Neuronal stem cell (in vitro differentiated cells): ENCODE measurements around the gene TMEM63A.

ENCODE experiments used
- DNase-seq: peaks from one replicate; pipeline ENCODE4 v3.0.0-alpha.2; 2013; ENCODE audit warnings: low spot score
- H2AFZ ChIP-seq: one replicate; pipeline ENCODE4 v1.6.1; 2013; ENCODE audit warnings: mild to moderate bottlenecking, low read length, inconsistent platforms
- H2AK5ac ChIP-seq: 2 replicates; pipeline ENCODE4 v1.6.1; 2013; ENCODE audit warnings: low read depth, mild to moderate bottlenecking, inconsistent platforms, low read length, moderate library complexity, mixed read lengths
- H2BK120ac ChIP-seq: 2 replicates; pipeline ENCODE4 v1.6.1; 2013; ENCODE audit warnings: low read depth, mild to moderate bottlenecking, inconsistent platforms, low read length, moderate library complexity, mixed read lengths
- H2BK12ac ChIP-seq: one replicate; pipeline ENCODE4 v1.6.1; 2013; ENCODE audit warnings: low read length, inconsistent platforms
- H2BK15ac ChIP-seq: 2 replicates; pipeline ENCODE4 v1.6.1; 2013; ENCODE audit warnings: mild to moderate bottlenecking, low read length, inconsistent platforms, mixed read lengths
- H2BK5ac ChIP-seq: one replicate; pipeline ENCODE4 v1.6.1; 2013; ENCODE audit warnings: inconsistent platforms, mild to moderate bottlenecking, low read length, moderate library complexity
- H3K14ac ChIP-seq: one replicate; pipeline ENCODE4 v1.6.1; 2013; ENCODE audit warnings: low read length, inconsistent platforms
- H3K18ac ChIP-seq: 2 replicates; pipeline ENCODE4 v1.6.1; 2013; ENCODE audit warnings: low read length, inconsistent platforms
- H3K23ac ChIP-seq: 2 replicates; pipeline ENCODE4 v1.6.1; 2013; ENCODE audit warnings: low read depth, mild to moderate bottlenecking, mixed read lengths, low read length, inconsistent platforms; ENCODE audit not compliant: poor library complexity
- H3K27ac ChIP-seq: replicated peaks from 3 replicates; pipeline ENCODE4 v1.5.1; 2013; ENCODE audit warnings: low read length, inconsistent platforms
- H3K27me3 ChIP-seq, 3 experiments: 2 replicates each; pipeline ENCODE4 v1.6.1; 2013; ENCODE audit warnings: low read length in 3 of 3, mild to moderate bottlenecking in 2 of 3, inconsistent platforms in 1 of 3, low read depth in 1 of 3, mixed read lengths in 1 of 3, moderate library complexity in 1 of 3; ENCODE audit not compliant: control insufficient read depth in 3 of 3, insufficient read depth in 3 of 3
- H3K36me3 ChIP-seq, 2 donors: replicated peaks in 1 of 2; 2 replicates each; pipeline ENCODE4 v1.6.1; 2013; ENCODE audit warnings: low read length in 2 of 2; ENCODE audit not compliant: control insufficient read depth in 2 of 2, insufficient read depth in 2 of 2
- H3K4ac ChIP-seq: 2 replicates; pipeline ENCODE4 v1.6.1; 2013; ENCODE audit warnings: inconsistent platforms, mild to moderate bottlenecking, low read length, moderate library complexity
- H3K4me1 ChIP-seq, 2 donors: 1 replicate in 1 of 2; 2 replicates in 1 of 2; pipeline ENCODE4 v1.6.1; 2013; ENCODE audit warnings: low read length in 2 of 2, low read depth in 1 of 2; ENCODE audit not compliant: control insufficient read depth in 2 of 2, insufficient read depth in 1 of 2
- H3K4me2 ChIP-seq: one replicate; pipeline ENCODE4 v1.6.1; 2013; ENCODE audit warnings: mild to moderate bottlenecking, low read length, inconsistent platforms; ENCODE audit not compliant: insufficient read depth, poor library complexity, severe bottlenecking
- H3K4me3 ChIP-seq, 2 donors: 2 replicates each; pipeline ENCODE4 v1.5.1; 2013; ENCODE audit warnings: low read length in 2 of 2, mild to moderate bottlenecking in 2 of 2, inconsistent platforms in 1 of 2, moderate library complexity in 1 of 2
- H3K79me1 ChIP-seq: one replicate; pipeline ENCODE4 v1.6.1; 2013; ENCODE audit warnings: low read depth, mild to moderate bottlenecking, inconsistent platforms, low read length, moderate library complexity
- H3K9ac ChIP-seq: one replicate; pipeline ENCODE4 v1.6.1; 2013; ENCODE audit warnings: mild to moderate bottlenecking, low read depth, low read length, inconsistent platforms; ENCODE audit not compliant: poor library complexity
- H3K9me3 ChIP-seq, 2 donors: replicated peaks in 1 of 2; 2 replicates each; pipeline versions ENCODE3 to v1.6.1; 2013; ENCODE audit warnings: low read length in 2 of 2, mild to moderate bottlenecking in 2 of 2, inconsistent platforms in 1 of 2, low read depth in 1 of 2, mixed read lengths in 1 of 2, moderate library complexity in 1 of 2; ENCODE audit not compliant: control insufficient read depth in 2 of 2, insufficient read depth in 1 of 2
- H4K8ac ChIP-seq: one replicate; pipeline ENCODE4 v1.6.1; 2013; ENCODE audit warnings: low read depth, mild to moderate bottlenecking, inconsistent platforms, low read length, moderate library complexity
- H4K91ac ChIP-seq: one replicate; pipeline ENCODE4 v1.6.1; 2013; ENCODE audit warnings: low read length, low read depth, mild to moderate bottlenecking, inconsistent platforms; ENCODE audit not compliant: poor library complexity
- WGBS, 2 donors: extraction: QIAGEN DNeasy Blood & Tissue Kit; methylation state at CpG; one replicate each; pipeline ENCODE4 v1.1.7; 2013; ENCODE audit warnings: missing lambda C conversion rate in 2 of 2, mixed read lengths in 1 of 2; ENCODE audit not compliant: insufficient read length in 2 of 2, insufficient replicate concordance in 1 of 2; ENCODE audit errors: extremely low coverage in 2 of 2; 5-methylcytosine and 5-hydroxymethylcytosine counted together

Gene TMEM63A

DNA sequence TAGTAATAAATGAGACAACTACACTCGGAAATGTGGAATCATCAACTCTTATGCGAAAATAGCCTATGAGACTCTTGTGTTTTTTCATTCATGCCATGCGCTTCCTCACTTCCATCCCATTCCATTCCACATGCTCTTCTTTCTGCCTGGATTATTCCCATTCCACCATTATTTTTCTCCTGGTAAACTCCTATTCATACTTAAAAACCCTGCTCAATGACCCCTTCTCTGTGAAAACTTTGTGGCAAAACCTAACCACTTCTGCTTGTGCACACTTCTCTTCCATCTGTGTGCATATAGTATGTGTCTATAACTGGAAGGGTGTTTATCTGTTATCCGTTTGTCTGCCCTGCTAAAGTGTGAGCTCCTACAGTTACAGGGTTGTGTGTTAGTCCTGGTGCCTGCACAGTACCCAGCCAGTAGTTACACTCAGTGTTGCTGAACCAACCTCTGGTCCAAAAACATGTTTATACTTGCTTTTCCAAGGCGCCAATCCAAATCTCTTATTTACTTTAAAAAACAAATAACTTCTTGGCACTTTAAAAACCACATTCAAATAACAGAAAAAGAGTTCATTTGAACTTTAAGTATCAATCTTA is 61.6 kb downstream of the TMEM63A start:
- Histone ChIP-seq H3K18ac (no peak overlapping the region), H2AK5ac (no peak overlapping the region), H3K4me2 (no peak overlapping the region), H2BK15ac (no peak overlapping the region), H3K79me1 (peaks cover 2% of the 10 kb centered on the region), H2BK12ac (no peak overlapping the region), H3K9me3 (no peaks in the 10 kb centered on the region), H3K9ac (no peak overlapping the region), H3K27ac (no peak overlapping the region), H2AFZ (no peak overlapping the region), H3K4ac (no peak overlapping the region), H3K23ac (no peak overlapping the region), H3K36me3 (peaks cover 0 to 6% of the 10 kb centered on the region in 2 donors), H3K4me1 (peaks cover 8 to 27% of the 10 kb centered on the region in 2 donors), H4K91ac (no peak overlapping the region), H3K4me3 (no peak overlapping the region), H4K8ac (no peak overlapping the region), H2BK120ac (no peak overlapping the region), H3K27me3 (no peaks in the 10 kb centered on the region), H3K14ac (no peak overlapping the region), H2BK5ac (no peak overlapping the region)
- DNase-seq, result no peak
- WGBS, 2 donors, result no CpG with 5 or more reads among the region's 5 CpGs

DNA sequence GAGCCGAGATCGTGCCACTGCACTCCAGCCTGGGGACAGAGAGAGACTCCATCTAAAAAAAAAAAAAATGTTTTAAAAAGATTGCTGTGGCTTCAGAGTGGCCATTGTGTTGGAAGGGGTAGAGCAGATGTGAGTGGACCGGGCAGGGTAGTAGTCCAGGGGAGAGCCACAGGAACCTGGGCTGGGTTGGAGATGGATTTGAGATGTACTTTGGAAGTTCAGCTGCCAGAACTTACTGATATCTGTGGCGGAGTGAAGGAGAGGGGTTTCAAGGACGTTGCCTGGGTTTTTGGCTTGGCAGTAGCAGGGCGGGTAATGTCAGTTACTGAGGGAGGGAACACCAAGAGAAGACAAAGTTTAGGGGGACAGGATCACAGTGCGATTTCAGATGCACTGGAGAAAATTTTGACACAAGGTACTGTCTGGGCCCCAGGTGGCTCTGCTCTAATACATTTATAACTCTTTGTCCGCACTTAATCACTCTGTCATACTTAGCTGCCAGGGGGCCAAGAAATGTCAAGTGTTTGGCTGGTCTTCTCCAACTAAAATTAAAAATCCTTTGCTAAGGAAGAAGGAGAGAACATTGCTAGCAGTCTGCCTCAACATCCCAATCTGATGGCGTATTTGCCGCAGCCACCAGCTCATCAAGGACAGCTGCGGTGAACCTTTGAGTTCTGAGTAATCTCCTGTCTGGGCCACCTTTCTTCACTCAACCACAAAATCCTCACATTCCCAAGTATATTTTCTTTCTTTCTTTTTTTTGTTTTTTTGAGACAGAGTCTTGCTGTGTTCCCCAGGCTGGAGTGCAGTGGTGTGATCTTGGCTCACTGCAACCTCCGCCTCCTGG is 62.6 kb downstream of the TMEM63A start:
- Histone ChIP-seq H3K4me3 (no peak overlapping the region), H3K36me3 (peaks cover 0 to 6% of the 10 kb centered on the region in 2 donors), H2BK5ac (no peak overlapping the region), H3K4me1 (peaks cover 6 to 25% of the 10 kb centered on the region in 2 donors), H3K79me1 (peaks cover 2% of the 10 kb centered on the region), H3K23ac (no peak overlapping the region), H3K27ac (no peak overlapping the region), H3K27me3 (no peaks in the 10 kb centered on the region), H3K18ac (no peak overlapping the region), H4K8ac (no peak overlapping the region), H2BK120ac (no peak overlapping the region), H3K9me3 (no peaks in the 10 kb centered on the region), H3K14ac (no peak overlapping the region), H2AK5ac (no peak overlapping the region), H3K4me2 (no peak overlapping the region), H2BK15ac (no peak overlapping the region), H3K4ac (no peak overlapping the region), H2AFZ (no peak overlapping the region), H3K9ac (no peak overlapping the region), H2BK12ac (no peak overlapping the region), H4K91ac (no peak overlapping the region)
- no CpG with 5 or more reads among the region's 12 CpGs for WGBS, 2 donors
- no peak for DNase-seq

DNA sequence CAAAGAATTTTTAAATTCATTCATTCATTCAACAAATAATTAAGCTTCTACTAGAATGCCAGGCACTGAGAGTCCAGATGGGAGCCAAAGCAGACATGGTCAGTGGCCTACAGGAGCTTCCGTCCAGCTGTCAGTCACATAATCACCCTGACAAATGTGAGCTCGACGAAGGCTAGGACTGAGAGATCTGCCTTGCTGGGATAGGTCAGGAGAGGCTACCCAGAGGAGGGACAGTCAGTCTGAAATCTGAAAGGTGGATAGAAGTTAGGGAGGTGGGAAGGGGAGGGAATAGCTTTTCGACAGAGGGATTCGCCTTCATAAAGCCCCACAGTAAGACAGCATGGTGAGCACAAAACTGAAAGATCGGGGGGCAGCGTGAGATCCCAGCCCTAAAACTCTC is 64.0 kb downstream of the TMEM63A start:
- no peak overlapping the region for H3K9ac ChIP-seq
- H3K14ac ChIP-seq, result no peak overlapping the region
- no peak overlapping the region for H3K4ac ChIP-seq
- H3K36me3 ChIP-seq, result peaks cover 0 to 6% of the 10 kb centered on the region in 2 donors
- H3K23ac ChIP-seq, result no peak overlapping the region
- H3K79me1 ChIP-seq, result no peaks in the 10 kb centered on the region
- no peak overlapping the region for H4K91ac ChIP-seq
- peaks cover 10 to 25% of the 10 kb centered on the region in 2 donors for H3K4me1 ChIP-seq
- no peak overlapping the region for H2BK15ac ChIP-seq
- no peak overlapping the region for H3K18ac ChIP-seq
- H4K8ac ChIP-seq, result no peak overlapping the region
- H3K27me3 ChIP-seq, result no peaks in the 10 kb centered on the region
- H2BK12ac ChIP-seq, result no peak overlapping the region
- no peak for DNase-seq
- WGBS, 2 donors, result no CpG with 5 or more reads among the region's 7 CpGs
- no peak overlapping the region for H3K4me3 ChIP-seq
- H3K27ac ChIP-seq, result no peak overlapping the region
- no peak overlapping the region for H2AFZ ChIP-seq
- H2AK5ac ChIP-seq, result no peak overlapping the region
- H2BK5ac ChIP-seq, result no peak overlapping the region
- H3K9me3 ChIP-seq, result no peaks in the 10 kb centered on the region
- no peak overlapping the region for H3K4me2 ChIP-seq
- H2BK120ac ChIP-seq, result no peak overlapping the region

DNA sequence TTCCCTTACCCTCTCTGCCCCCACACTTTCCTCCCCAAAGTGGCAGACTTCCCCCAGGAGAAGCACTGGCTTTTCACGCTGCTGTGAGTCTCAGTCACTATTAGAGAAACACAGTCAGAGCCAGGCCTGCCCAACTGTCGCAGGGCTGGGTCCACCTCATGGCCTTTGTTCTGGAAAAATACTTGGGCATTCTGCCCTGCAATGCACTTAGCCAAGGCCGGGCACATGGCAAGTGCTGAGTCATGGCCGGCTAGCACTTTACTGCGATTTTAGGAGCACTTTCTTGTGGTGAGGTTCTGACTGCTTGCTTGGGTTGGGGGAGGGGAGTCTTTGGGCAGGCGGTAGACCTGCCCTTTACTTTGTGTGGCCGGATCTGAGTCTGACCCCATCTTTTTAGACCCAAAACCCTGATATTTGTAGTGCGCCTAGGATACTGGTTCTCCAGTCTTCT is 64.5 kb downstream of the TMEM63A start:
- H2AFZ ChIP-seq, result no peak overlapping the region
- H2BK5ac ChIP-seq, result peak overlapping the region; percentile 15
- no peaks in the 10 kb centered on the region for H3K9me3 ChIP-seq
- H3K14ac ChIP-seq, result peak overlapping the region; percentile 60
- no peak overlapping the region for H3K27ac ChIP-seq
- no peak overlapping the region for H2BK12ac ChIP-seq
- WGBS, 2 donors, result no CpG with 5 or more reads among the region's 8 CpGs
- H3K9ac ChIP-seq, result no peak overlapping the region
- no peaks in the 10 kb centered on the region for H3K79me1 ChIP-seq
- H3K18ac ChIP-seq, result peak overlapping the region; percentile 94
- no peak for DNase-seq
- peaks cover 10 to 25% of the 10 kb centered on the region in 2 donors for H3K4me1 ChIP-seq
- no peak overlapping the region for H3K23ac ChIP-seq
- H4K8ac ChIP-seq, result peak overlapping the region; percentile 89
- H2AK5ac ChIP-seq, result peak overlapping the region; percentile 93
- no peaks in the 10 kb centered on the region for H3K27me3 ChIP-seq
- H2BK120ac ChIP-seq, result no peak overlapping the region
- peak overlapping the region; percentile 1 for H3K4ac ChIP-seq
- peaks cover 0 to 4% of the 10 kb centered on the region in 2 donors for H3K36me3 ChIP-seq
- no peak overlapping the region for H4K91ac ChIP-seq
- H2BK15ac ChIP-seq, result peak overlapping the region; percentile 44
- H3K4me2 ChIP-seq, result no peak overlapping the region
- H3K4me3 ChIP-seq, result no peak overlapping the region
